A549 (cell line): ENCODE data around the gene LIN28A. TPM values are rescaled to one million over a fixed set of nuclear protein-coding genes. Genes with fewer than 3 reads are reported as not detected.
A peak's percentile ranks its signal among the peaks of the same experiment; 100 is the strongest.

Source experiments
- ATAC-seq, 2 experiments: fragments of 200-7000 bp in 1 of 2; fragments of >200 bp in 1 of 2; cut with Nextera tagmentation in 1 of 2; cut with Tn5 transposase in 1 of 2; 3 replicates each; pipeline versions ENCODE4 v1.8.0 to v1.9.1; 2018 to 2020; ENCODE audit warnings: mild to moderate bottlenecking in 1 of 2, moderate library complexity in 1 of 2
- CTCF ChIA-PET: fragments of 300-600 bp; sonication (Branson Sonifier 250); formaldehyde crosslinking; extraction: SDS; loops from one replicate; lab custom pipeline; 2021; ENCODE audit warnings: antibody characterized with exemption, inconsistent platforms; lab: Yijun Ruan, JAX
- POLR2A ChIA-PET: fragments of 350-600 bp; formaldehyde crosslinking; extraction: SDS; loops from one replicate; lab custom pipeline; 2021; ENCODE audit warnings: antibody characterized with exemption, inconsistent platforms; lab: Yijun Ruan, JAX
- DNase-seq, 2 experiments: peaks; one replicate each; pipeline versions ENCODE4 v3.0.0 to v3.0.0-alpha.2; 2011 to 2016; ENCODE audit warnings: low read depth in 1 of 2, low spot score in 1 of 2
- FAIRE-seq: peaks from 2 replicates; lab custom pipeline; 2011; peaks lifted over from hg19 to GRCh38; lab: Jason Lieb, UNC
- H3K27ac ChIP-seq, 2 experiments: fragments of >200 bp; sonication (Bioruptor Twin); formaldehyde crosslinking; 3 replicates each; pipeline ENCODE4 v1.5.1; 2016 to 2017
- H3K4me1 ChIP-seq: fragments of >200 bp; sonication (Bioruptor Twin); formaldehyde crosslinking; 3 replicates; pipeline ENCODE4 v1.6.1; 2016
- H3K4me2 ChIP-seq: fragments of >200 bp; sonication (Bioruptor Twin); formaldehyde crosslinking; 3 replicates; pipeline ENCODE4 v1.6.1; 2016
- H3K4me3 ChIP-seq: fragments of >200 bp; sonication (Bioruptor Twin); formaldehyde crosslinking; 3 replicates; pipeline ENCODE4 v1.5.1; 2016
- H3K9me3 ChIP-seq: fragments of >200 bp; sonication (Bioruptor Twin); formaldehyde crosslinking; 3 replicates; pipeline ENCODE4 v1.6.1; 2016
- BCL3 ChIP-seq: fragments of >200 bp; sonication (Bioruptor Twin); formaldehyde crosslinking; IDR thresholded peaks from 3 replicates; pipeline ENCODE4 v1.6.1; 2016
- BHLHE40 ChIP-seq: IDR thresholded peaks from 2 replicates; pipeline ENCODE4 v1.6.1; 2012; ENCODE audit warnings: low read depth, low read length, inconsistent platforms
- CBX8 ChIP-seq: fragments of 200-600 bp; sonication (generic); IDR thresholded peaks from 2 replicates; pipeline ENCODE4 v1.6.1; 2016
- CEBPB ChIP-seq, 2 experiments: fragments of >200 bp in 1 of 2; sonication (Bioruptor Twin) in 1 of 2; formaldehyde crosslinking in 1 of 2; IDR thresholded peaks; 2 replicates each; pipeline ENCODE4 v1.6.1; 2012 to 2016
- E2F6 ChIP-seq: IDR thresholded peaks from 2 replicates; pipeline ENCODE4 v1.6.1; 2012; ENCODE audit warnings: low read depth, borderline replicate concordance
- EHMT2 ChIP-seq: fragments of 200-600 bp; sonication (generic); IDR thresholded peaks from 2 replicates; pipeline ENCODE4 v1.6.1; 2016; ENCODE audit warnings: antibody characterized with exemption, low read depth, mild to moderate bottlenecking, moderate library complexity
- ESRRA ChIP-seq: fragments of 150-350 bp; IDR thresholded peaks from 2 replicates; pipeline ENCODE4 v1.6.1; 2014; ENCODE audit warnings: mild to moderate bottlenecking, low read length, borderline replicate concordance
- FOSB ChIP-seq: fragments of 250-450 bp; sonication (Bioruptor Pico); IDR thresholded peaks from 2 replicates; pipeline ENCODE4 v1.5.0; 2020; ENCODE audit warnings: mild to moderate bottlenecking, moderate library complexity
- HMGXB4 ChIP-seq: fragments of 250-450 bp; sonication (Bioruptor Pico); IDR thresholded peaks from 2 replicates; pipeline ENCODE4 v1.5.0; 2021; ENCODE audit warnings: mild to moderate bottlenecking, moderate library complexity, borderline replicate concordance
- JUNB ChIP-seq: fragments of >200 bp; sonication (Bioruptor Twin); formaldehyde crosslinking; IDR thresholded peaks from 2 replicates; pipeline ENCODE4 v1.6.1; 2016
- KDM1A ChIP-seq: fragments of 200-600 bp; sonication (generic); IDR thresholded peaks from 2 replicates; pipeline ENCODE4 v1.6.1; 2016; ENCODE audit warnings: low read depth, mild to moderate bottlenecking
- KDM5A ChIP-seq: fragments of 200-600 bp; sonication (generic); IDR thresholded peaks from 2 replicates; pipeline ENCODE4 v1.6.1; 2016; ENCODE audit warnings: antibody characterized with exemption, mild to moderate bottlenecking
- MAZ ChIP-seq: fragments of 150-350 bp; IDR thresholded peaks from 2 replicates; pipeline ENCODE4 v1.6.1; 2014; ENCODE audit warnings: antibody characterized with exemption, low read depth, low read length, borderline replicate concordance
- MYC ChIP-seq: IDR thresholded peaks from 2 replicates; pipeline ENCODE4 v1.6.1; 2012; ENCODE audit warnings: mild to moderate bottlenecking, inconsistent platforms, low read length, improper control_type of control experiment, borderline replicate concordance
- NPAS2 ChIP-seq: fragments of 250-450 bp; sonication (Bioruptor Pico); IDR thresholded peaks from 2 replicates; pipeline ENCODE4 v1.8.0; 2022; ENCODE audit warnings: mild to moderate bottlenecking, moderate library complexity, borderline replicate concordance
- PHF8 ChIP-seq: fragments of 200-600 bp; sonication (generic); IDR thresholded peaks from 2 replicates; pipeline ENCODE4 v1.6.1; 2016; ENCODE audit warnings: low read depth, mild to moderate bottlenecking, antibody characterized with exemption, moderate library complexity, borderline replicate concordance
- RAD21 ChIP-seq, 2 experiments: fragments of >200 bp in 1 of 2; sonication (Bioruptor Twin) in 1 of 2; formaldehyde crosslinking in 1 of 2; IDR thresholded peaks in 1 of 2; conservative IDR thresholded peaks in 1 of 2; 2 replicates in 1 of 2; 3 replicates in 1 of 2; pipeline ENCODE4 v1.6.1; 2012 to 2018; ENCODE audit warnings: inconsistent platforms in 1 of 2
- RCOR1 ChIP-seq: fragments of 150-350 bp; IDR thresholded peaks from 2 replicates; pipeline ENCODE4 v1.6.1; 2014; ENCODE audit warnings: antibody characterized with exemption, low read length, low read depth
- REST ChIP-seq: fragments of 200-600 bp; sonication (generic); IDR thresholded peaks from 2 replicates; pipeline ENCODE4 v1.6.1; 2016; ENCODE audit warnings: antibody characterized with exemption, mild to moderate bottlenecking, moderate library complexity
- ZC3H11A ChIP-seq: fragments of 450-650 bp; IDR thresholded peaks from 2 replicates; pipeline ENCODE4 v1.6.1; 2014; ENCODE audit warnings: antibody characterized with exemption, mild to moderate bottlenecking
- ZFP36 ChIP-seq: fragments of 450-650 bp; IDR thresholded peaks from 2 replicates; pipeline ENCODE4 v1.6.1; 2014; ENCODE audit warnings: borderline replicate concordance; ENCODE audit not compliant: partially characterized antibody
- ZNF302 ChIP-seq: fragments of 250-450 bp; sonication (Bioruptor Pico); IDR thresholded peaks from 2 replicates; pipeline ENCODE4 v1.9.0; 2021; ENCODE audit warnings: inconsistent platforms, mild to moderate bottlenecking, moderate library complexity
- WGBS: methylation state at CpG from one replicate; pipeline ENCODE4 v1.1.6; 2017; ENCODE audit errors: missing lambda C conversion rate; 5-methylcytosine and 5-hydroxymethylcytosine counted together
- polyA plus RNA-seq, 4 experiments: library from polyadenylated mRNA; depleted of rRNA in 3 of 4; stranded (reverse); fragments of >200 nt; fragmentation: RNase III in 1 of 4; extraction: RNeasy Plus Mini Kit Qiagen cat#74134 plus additional on column Dnase treatment in 1 of 4; gene quantifications; 2 replicates in 3 of 4; 3 replicates in 1 of 4; pipeline ENCODE4 v1.2.3, GENCODE V29; 2011 to 2017

LIN28A gene
- polyA plus RNA-seq, 2 of the 4 experiments (the other 2 are of a cell fraction): 0.03 to 0.04 TPM

GRCh38 chr1:26419494-26419893, 8.9 kb downstream of the LIN28A start (continued):
- TF ChIP-seq E2F6 (no peak), PHF8 (no peak), MYC (no peak), JUNB (no peak), NPAS2 (CRISPR knock-in tag) (no peak), MAZ (no peak), CBX8 (no peak), KDM5A (no peak), ZFP36 (no peak), REST (no peak), CEBPB (IDR thresholded peaks at IDR 0.05) (no peak), RCOR1 (no peak), ZNF302 (no peak)
- TF ChIP-seq, all 56 proteins: peak for 0

GRCh38 chr1:26429721-26430120, 19.1 kb downstream of the LIN28A start:
- WGBS: 98% methylated on average over 2 of the region's 2 CpGs

GRCh38 chr1:26431979-26432695, 21.5 kb downstream of the LIN28A start, which contains the start of gene DHDDS:
TSS of gene DHDDS (plus strand) at chr1:26432321. CDS start at chr1:26432946, 625 bp downstream.
- Histone ChIP-seq H3K4me3 (peak within 1 kb of the TSS; percentile 69), H3K4me2 (peak within 1 kb of the TSS; percentile 75), H3K4me1 (peaks cover 9% of the 10 kb centered on the region; the same call in 1 of the 3 replicates), H3K9me3 (no peaks in the 10 kb centered on the region), H3K27ac (peak within 1 kb of the TSS; percentile 79 to 91)
- peak; percentile 86 to 97 for DNase-seq
- ChIA-PET CTCF (interaction anchor here (0.6 to 2.0 kb wide), 5 partner anchors 15 to 262 kb away, joined by 3 to 8 read pairs (median 5); partner anchors contain the start of gene ZNF593), POLR2A (interaction anchor here (0.6 to 1.4 kb wide), 7 partner anchors 13 to 390 kb away, joined by 3 to 18 read pairs (median 4); partner anchors contain the start of genes HMGN2 and ZNF593)
- ATAC-seq: peak; percentile 96 to 98
- FAIRE-seq: no peak
- 2% methylated on average over 25 of the region's 45 CpGs for WGBS
- TF ChIP-seq MYC (peak; percentile 84), EHMT2 (no peak), ESRRA (no peak), FOSB (no peak), E2F6 (peak; percentile 100), RAD21 (conservative IDR thresholded peaks at IDR 0.05 in 1 of 2, IDR thresholded peaks at IDR 0.05 in 1 of 2) (no peak), BCL3 (peak; percentile 59; the same call in 1 of the 3 replicates), KDM1A (no peak), ZNF302 (no peak), HMGXB4 (no peak), MAZ (peak; percentile 28; the same call in 1 of the 2 replicates)

More at GRCh38 chr1:26429721-26430120, 19.1 kb downstream of the LIN28A start:
- ATAC-seq: no peak
- no peak overlapping the region for H3K27ac ChIP-seq
- no peak for TF ChIP-seq NPAS2 (CRISPR knock-in tag)
- no peak for TF ChIP-seq BHLHE40
- TF ChIP-seq ZC3H11A: no peak
- no peak for TF ChIP-seq ZNF302
- TF ChIP-seq, all 56 proteins: peak for 0
- ChIA-PET POLR2A (no interaction called here), CTCF (interaction anchor here (0.9 to 2.7 kb wide), 2 partner anchors 13 to 273 kb away, joined by 3 to 10 read pairs; no protein-coding TSS in a partner anchor)
- Histone ChIP-seq H3K9me3 (no peaks in the 10 kb centered on the region), H3K4me1 (peaks cover 9% of the 10 kb centered on the region; the same call in 1 of the 3 replicates), H3K4me2 (no peak overlapping the region), H3K4me3 (no peak overlapping the region)
- no peak for DNase-seq
- FAIRE-seq: no peak
